IMR-90 (cell line): ENCODE measurements around the gene RAPSN. TPM values are rescaled to one million over a fixed set of nuclear protein-coding genes. Genes with fewer than 3 reads are reported as not detected.

Source experiments
- ATAC-seq: fragments of 200-7000 bp; cut with Tn5 transposase; 2 replicates; pipeline ENCODE4 v1.9.1; 2020; ENCODE audit warnings: low read depth, mild to moderate bottlenecking, moderate library complexity
- BruUV-seq: library from RNA; stranded (reverse); fragments of 400-500 nt; replicated peaks from 2 replicates; lab custom pipeline; 2021; lab: Mats Ljungman, UMichigan
- CTCF ChIA-PET: fragments of 300-600 bp; formaldehyde crosslinking; extraction: SDS; loops from one replicate; lab custom pipeline; 2021; ENCODE audit warnings: antibody characterized with exemption; lab: Yijun Ruan, JAX
- POLR2A ChIA-PET: fragments of 300-600 bp; sonication (Branson Sonifier 250); formaldehyde crosslinking; loops from one replicate; lab custom pipeline; 2022; ENCODE audit warnings: antibody characterized with exemption; ENCODE audit not compliant: unreplicated experiment; lab: Charles Lee
- DNase-seq: peaks from one replicate; pipeline ENCODE4 v3.0.0; 2013
- H2AFZ ChIP-seq: replicated peaks from 2 replicates; pipeline ENCODE3; 2013; ENCODE audit warnings: low read length, mild to moderate bottlenecking; ENCODE audit not compliant: poor library complexity
- H2AK5ac ChIP-seq: 2 replicates; pipeline ENCODE4 v1.6.1; 2013; ENCODE audit warnings: low read depth, low read length, inconsistent platforms
- H2AK9ac ChIP-seq: replicated peaks from 2 replicates; pipeline ENCODE3; 2013; ENCODE audit warnings: mild to moderate bottlenecking, low read depth, low read length, moderate library complexity; ENCODE audit not compliant: poor library complexity
- H2BK120ac ChIP-seq: 2 replicates; pipeline ENCODE4 v1.6.1; 2013; ENCODE audit warnings: low read depth, low read length, inconsistent platforms
- H2BK15ac ChIP-seq: 3 replicates; pipeline ENCODE4 v1.6.1; 2013; ENCODE audit warnings: low read depth, low read length, inconsistent platforms
- H2BK20ac ChIP-seq: 2 replicates; pipeline ENCODE4 v1.6.1; 2013; ENCODE audit warnings: low read depth, mild to moderate bottlenecking, inconsistent platforms, low read length, moderate library complexity
- H2BK5ac ChIP-seq: 2 replicates; pipeline ENCODE4 v1.6.1; 2013; ENCODE audit warnings: mild to moderate bottlenecking, low read depth, low read length, inconsistent platforms; ENCODE audit not compliant: poor library complexity, severe bottlenecking
- H3K14ac ChIP-seq: replicated peaks from 2 replicates; pipeline ENCODE4 v1.6.1; 2013; ENCODE audit warnings: low read depth, low read length, inconsistent platforms
- H3K18ac ChIP-seq: 2 replicates; pipeline ENCODE4 v1.6.1; 2013; ENCODE audit warnings: low read depth, low read length, control low read depth
- H3K23ac ChIP-seq: 2 replicates; pipeline ENCODE4 v1.6.1; 2013; ENCODE audit warnings: low read depth, low read length, inconsistent platforms
- H3K27ac ChIP-seq: 2 replicates; pipeline ENCODE4 v1.5.1; 2013; ENCODE audit warnings: mild to moderate bottlenecking, control low read depth, low read length; ENCODE audit not compliant: insufficient read depth
- H3K27me3 ChIP-seq: 2 replicates; pipeline ENCODE4 v1.6.1; 2013; ENCODE audit warnings: low read length; ENCODE audit not compliant: control insufficient read depth, insufficient read depth
- H3K36me3 ChIP-seq: 2 replicates; pipeline ENCODE4 v1.6.1; 2013; ENCODE audit warnings: low read length, mixed read lengths; ENCODE audit not compliant: control insufficient read depth, insufficient read depth
- H3K4ac ChIP-seq: 2 replicates; pipeline ENCODE4 v1.6.1; 2013; ENCODE audit warnings: low read depth, low read length, inconsistent platforms
- H3K4me1 ChIP-seq: 2 replicates; pipeline ENCODE4 v1.6.1; 2013; ENCODE audit warnings: low read length, mixed read lengths; ENCODE audit not compliant: control insufficient read depth, insufficient read depth
- H3K4me2 ChIP-seq: 2 replicates; pipeline ENCODE4 v1.6.1; 2013; ENCODE audit warnings: low read depth, mild to moderate bottlenecking, control low read depth, low read length, moderate library complexity
- H3K4me3 ChIP-seq: 2 replicates; pipeline ENCODE4 v1.5.1; 2013; ENCODE audit warnings: low read depth, mild to moderate bottlenecking, control low read depth, low read length, moderate library complexity; ENCODE audit not compliant: insufficient read depth
- H3K56ac ChIP-seq: 2 replicates; pipeline ENCODE4 v1.6.1; 2013; ENCODE audit warnings: low read length, inconsistent platforms; ENCODE audit not compliant: insufficient read depth; ENCODE audit errors: extremely low read depth
- H3K79me1 ChIP-seq, 2 experiments: 2 replicates each; pipeline ENCODE4 v1.6.1; 2013; ENCODE audit warnings: low read length in 2 of 2, inconsistent platforms in 1 of 2, low read depth in 1 of 2
- H3K9ac ChIP-seq: 2 replicates; pipeline ENCODE4 v1.6.1; 2013; ENCODE audit warnings: low read depth, low read length, control low read depth
- H3K9me1 ChIP-seq: 2 replicates; pipeline ENCODE4 v1.6.1; 2013; ENCODE audit warnings: low read length, inconsistent platforms; ENCODE audit not compliant: insufficient read depth
- H3K9me3 ChIP-seq: 2 replicates; pipeline ENCODE4 v1.6.1; 2013; ENCODE audit warnings: low read length; ENCODE audit not compliant: control insufficient read depth, insufficient read depth
- H4K20me1 ChIP-seq: 2 replicates; pipeline ENCODE4 v1.6.1; 2013; ENCODE audit warnings: low read length, inconsistent platforms; ENCODE audit not compliant: insufficient read depth
- H4K5ac ChIP-seq: 2 replicates; pipeline ENCODE4 v1.6.1; 2013; ENCODE audit warnings: mild to moderate bottlenecking, low read depth, low read length, control low read depth
- H4K8ac ChIP-seq, 2 experiments: 2 replicates each; pipeline ENCODE4 v1.6.1; 2013; ENCODE audit warnings: low read depth in 2 of 2, low read length in 2 of 2, control low read depth in 1 of 2, inconsistent platforms in 1 of 2
- H4K91ac ChIP-seq: 2 replicates; pipeline ENCODE4 v1.6.1; 2013; ENCODE audit warnings: low read depth, low read length, inconsistent platforms; ENCODE audit not compliant: insufficient read depth
- MAFK ChIP-seq: IDR thresholded peaks from 2 replicates; pipeline ENCODE4 v1.6.1; 2012; ENCODE audit warnings: low read depth, low read length, improper control_type of control experiment
- MXI1 ChIP-seq: IDR thresholded peaks from 2 replicates; pipeline ENCODE4 v1.6.1; 2012; ENCODE audit warnings: low read depth, mild to moderate bottlenecking, low read length, moderate library complexity, borderline replicate concordance
- POLR2A ChIP-seq: IDR thresholded peaks from 2 replicates; pipeline ENCODE4 v1.6.1; 2012; ENCODE audit warnings: mild to moderate bottlenecking, low read depth, low read length
- WGBS, 2 experiments: methylation state at CpG; one replicate each; pipeline versions ENCODE4 v1.1.5 to v1.1.7; 2013; ENCODE audit warnings: missing lambda C conversion rate in 2 of 2; ENCODE audit not compliant: insufficient read length in 1 of 2; ENCODE audit errors: extremely low coverage in 2 of 2; 5-methylcytosine and 5-hydroxymethylcytosine counted together
- dilution Hi-C: fragments of 300-500 bp; cut with HindIII; formaldehyde crosslinking; loops from one replicate; pipeline ENCODE4 v1.14.3; 2018; ENCODE audit warnings: low sequenced_read_pairs; ENCODE audit not compliant: unreplicated experiment
- in situ Hi-C: fragments of 300-500 bp; cut with MboI; formaldehyde crosslinking; loops from 3 replicates; pipeline ENCODE4 v1.14.3; 2019; ENCODE audit warnings: low sequenced_read_pairs, inconsistent platforms, mixed read lengths
- intact Hi-C: fragments of 100-400 bp; cut with micrococcal nuclease; formaldehyde crosslinking; loops from 2 replicates; pipeline ENCODE4 v1.10.0; 2022
- polyA plus RNA-seq, 3 experiments: library from polyadenylated mRNA; depleted of rRNA; stranded (reverse); fragments of >200 nt; gene quantifications; 2 replicates each; pipeline ENCODE4 v1.2.3, GENCODE V29; 2012; ENCODE audit warnings: low replicate concordance in 1 of 3
- total RNA-seq: library from RNA; depleted of rRNA; stranded (reverse); fragments of >200 nt; gene quantifications from 2 replicates; pipeline ENCODE4 v1.2.3, GENCODE V29; 2012
- TF ChIP-seq, protein P1 (sequence below): fragments of 150-350 bp; IDR thresholded peaks from 2 replicates; pipeline ENCODE4 v1.6.1; 2016; ENCODE audit warnings: low read depth, mild to moderate bottlenecking, low read length, moderate library complexity, borderline replicate concordance

RAPSN gene
- total and polyA plus RNA-seq, 2 of the 4 experiments (the other 2 are of a cell fraction) = 0.03 TPM; not detected in 1

- H3K9me1 ChIP-seq = no peaks in the 10 kb centered on the region
- ChIA-PET CTCF (no interaction called here), POLR2A (no interaction called here)
- H3K27ac ChIP-seq = no peak overlapping the region
- intact Hi-C loops (no loop called here), dilution Hi-C loops (no loop called here), in situ Hi-C loops (no loop called here)
- WGBS, 2 experiments = 17% methylated on average over 1 of the region's 8 CpGs; no CpG with 5 or more reads in 1 of the 2 experiments
- no peak overlapping the region for H3K4ac ChIP-seq
- H3K18ac ChIP-seq = no peak overlapping the region
- no peaks in the 10 kb centered on the region for H3K79me1 ChIP-seq
- peaks cover 8% of the 10 kb centered on the region for H3K4me1 ChIP-seq
- H4K20me1 ChIP-seq = no peaks in the 10 kb centered on the region
- H2BK15ac ChIP-seq = no peak overlapping the region
- no peak overlapping the region; the same call in 1 of the 2 replicates for H4K5ac ChIP-seq
- H2BK5ac ChIP-seq = no peak overlapping the region
- H3K9ac ChIP-seq = no peak overlapping the region
- peak overlapping the region; percentile 9 to 51; a peak in 2 of 4 replicates for H4K8ac ChIP-seq
- H3K56ac ChIP-seq = no peak overlapping the region
- H2AFZ ChIP-seq = peak overlapping the region; percentile 69
- no peak overlapping the region for H2BK20ac ChIP-seq
- H3K9me3 ChIP-seq = no peaks in the 10 kb centered on the region
- no peak overlapping the region for H2AK5ac ChIP-seq
- H2AK9ac ChIP-seq = no peak overlapping the region
- H3K23ac ChIP-seq = no peak overlapping the region
- no peaks in the 10 kb centered on the region for H3K36me3 ChIP-seq
- H3K14ac ChIP-seq = no peak overlapping the region
- BruUV-seq = no TSS peak
- H4K91ac ChIP-seq = no peak overlapping the region
- no peak overlapping the region; the same call in 1 of the 2 replicates for H3K4me2 ChIP-seq
- H2BK120ac ChIP-seq = no peak overlapping the region
- ATAC-seq = peak; percentile 40
- no peak for DNase-seq
- TF ChIP-seq, protein P1, sequence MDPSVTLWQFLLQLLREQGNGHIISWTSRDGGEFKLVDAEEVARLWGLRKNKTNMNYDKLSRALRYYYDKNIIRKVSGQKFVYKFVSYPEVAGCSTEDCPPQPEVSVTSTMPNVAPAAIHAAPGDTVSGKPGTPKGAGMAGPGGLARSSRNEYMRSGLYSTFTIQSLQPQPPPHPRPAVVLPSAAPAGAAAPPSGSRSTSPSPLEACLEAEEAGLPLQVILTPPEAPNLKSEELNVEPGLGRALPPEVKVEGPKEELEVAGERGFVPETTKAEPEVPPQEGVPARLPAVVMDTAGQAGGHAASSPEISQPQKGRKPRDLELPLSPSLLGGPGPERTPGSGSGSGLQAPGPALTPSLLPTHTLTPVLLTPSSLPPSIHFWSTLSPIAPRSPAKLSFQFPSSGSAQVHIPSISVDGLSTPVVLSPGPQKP = no peak
- TF ChIP-seq POLR2A (no peak), MXI1 (no peak), MAFK (no peak)
- no peaks in the 10 kb centered on the region for H3K27me3 ChIP-seq
- H3K4me3 ChIP-seq = no peak overlapping the region
These were observed 48.1 kb downstream of the RAPSN start for GRCh38 chr11:47400768-47401279.
